Measurements from ENCODE around the gene RSRC1. TPM values are rescaled to one million over a fixed set of nuclear protein-coding genes. Genes with fewer than 3 reads are reported as not detected.
"Not testable (repeated sequence)": the region's sequence is repeated elsewhere in the genome, so short reads cannot be mapped to it uniquely, and the experiment has no call there.

RSRC1 gene
- total RNA-seq, 1 donor from 2014 or later: 38.9 TPM

DNA sequence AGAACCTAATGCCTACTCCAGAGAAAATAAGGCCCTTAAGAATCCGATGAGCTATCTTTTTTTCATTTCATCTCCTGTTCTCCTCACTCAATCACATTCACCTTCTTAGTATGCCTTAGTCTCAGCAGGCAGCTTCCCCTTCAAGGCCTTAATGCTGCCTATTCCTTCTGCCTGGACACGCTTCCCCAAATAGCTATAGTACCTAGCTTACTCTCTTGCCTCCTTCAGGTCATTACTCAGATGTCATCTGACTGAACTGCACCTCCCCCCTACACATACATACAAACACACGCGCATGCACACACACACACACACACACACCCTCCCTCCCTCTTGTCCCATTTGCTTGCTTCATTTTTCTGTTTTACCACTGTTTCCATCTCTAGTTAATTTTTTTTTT lies 269.6 kb downstream of the RSRC1 start:
- intact Hi-C loops (cut with micrococcal nuclease): no loop called here

DNA sequence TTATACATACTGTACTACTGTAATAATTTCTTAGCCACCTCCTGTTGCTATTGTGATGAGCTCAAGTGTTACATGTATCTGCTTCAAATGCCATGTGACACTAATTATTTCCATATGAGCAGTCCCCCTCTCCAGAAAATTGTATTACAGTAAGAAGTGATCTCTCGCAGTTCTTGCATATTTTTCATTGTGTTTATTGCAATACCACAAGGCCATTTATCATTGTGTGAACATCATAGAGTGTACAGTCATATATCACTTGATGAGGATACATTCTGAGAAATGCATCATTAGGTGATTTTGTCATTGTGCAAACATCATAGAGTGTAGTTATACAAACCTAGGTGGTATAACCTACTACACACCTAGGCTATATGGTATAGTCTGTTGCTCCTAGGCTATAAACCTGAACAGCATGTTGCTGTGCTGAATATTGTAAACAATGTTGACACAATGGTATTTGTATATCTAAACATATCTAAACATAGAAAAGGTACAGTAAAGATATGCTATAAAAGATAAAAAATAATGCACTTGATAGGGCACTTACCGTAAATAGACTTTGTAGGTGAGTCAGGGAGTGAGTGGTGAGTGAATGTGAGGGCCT lies 271.5 kb downstream of the RSRC1 start:
- intact Hi-C loops (cut with micrococcal nuclease): no loop called here

DNA sequence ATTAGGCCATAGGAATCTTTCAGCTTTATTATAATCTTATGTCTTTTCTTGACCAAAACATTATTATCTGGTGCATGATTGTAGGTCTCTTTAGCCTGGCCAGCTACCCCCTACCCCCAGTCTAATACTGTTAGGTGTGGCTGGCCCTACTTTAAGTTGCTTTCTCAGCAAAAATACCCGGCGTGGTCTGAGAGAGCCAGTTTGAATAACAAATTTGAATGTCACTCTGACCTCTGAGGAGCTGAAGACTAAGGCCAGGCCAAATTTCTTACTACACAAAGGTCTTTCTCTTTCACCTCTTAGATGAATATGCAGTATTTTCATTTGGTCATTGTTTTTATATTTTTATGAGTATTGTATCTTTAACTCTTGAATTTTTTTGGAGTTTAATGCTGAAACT lies 272.6 kb downstream of the RSRC1 start:
- intact Hi-C loops (cut with micrococcal nuclease): no loop called here

DNA sequence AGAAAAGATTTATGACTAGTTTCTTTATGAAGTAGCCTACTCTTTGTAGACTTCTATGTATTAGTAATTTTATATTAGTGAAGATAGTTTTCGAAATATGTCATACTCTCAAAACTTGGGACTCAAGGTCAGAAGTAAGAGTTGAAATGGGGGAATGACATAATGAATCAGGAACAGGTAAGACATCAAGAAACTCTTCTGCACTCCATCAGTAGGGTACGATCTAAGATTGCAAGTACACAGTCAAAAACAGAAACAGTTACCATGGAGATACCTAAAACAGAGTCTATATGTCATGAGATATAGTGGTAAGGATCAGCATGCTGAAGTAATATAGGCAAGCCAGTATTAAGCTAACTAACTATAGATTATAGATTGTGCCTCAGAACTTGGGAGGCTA lies 274.1 kb downstream of the RSRC1 start:
- intact Hi-C loops (cut with micrococcal nuclease): no loop called here

DNA sequence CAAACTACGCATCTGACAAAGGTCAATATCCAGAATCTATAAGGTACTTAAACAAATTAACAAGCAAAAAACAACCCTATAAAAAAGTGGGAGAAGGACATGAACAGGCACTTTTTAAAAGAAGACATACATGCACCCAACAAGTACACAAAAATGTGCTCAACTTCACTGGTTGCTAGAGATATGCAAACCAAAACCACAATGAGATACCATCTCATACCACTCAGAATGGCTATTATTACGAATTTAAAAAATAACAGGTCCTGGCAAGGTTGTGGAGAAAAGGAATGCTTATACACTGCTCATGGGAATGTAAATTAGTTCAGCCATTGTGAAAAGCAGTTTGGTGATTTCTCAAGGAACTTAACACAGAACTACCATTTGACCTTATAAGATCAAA lies 285.5 kb downstream of the RSRC1 start:
- intact Hi-C loops (cut with micrococcal nuclease): no loop called here

DNA sequence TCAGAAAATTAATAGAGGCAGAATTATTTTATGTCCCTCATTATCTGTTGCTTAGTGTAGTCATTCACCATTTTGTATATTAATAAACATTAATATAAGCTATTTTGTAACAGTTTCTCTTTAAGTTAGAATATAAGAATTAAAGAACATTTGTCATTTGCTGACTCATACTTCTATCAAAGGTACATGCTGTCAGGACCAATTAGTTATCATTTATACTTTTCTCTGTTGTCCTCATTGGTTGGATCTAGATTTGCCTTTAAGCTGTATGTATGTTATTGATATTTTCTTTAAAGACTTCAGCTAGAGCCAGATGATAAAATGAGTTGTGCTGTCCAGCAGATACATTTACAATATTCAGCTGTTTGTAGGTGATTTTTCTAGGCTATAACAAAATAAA lies 292.7 kb downstream of the RSRC1 start:
- intact Hi-C loops (cut with micrococcal nuclease): no loop called here

DNA sequence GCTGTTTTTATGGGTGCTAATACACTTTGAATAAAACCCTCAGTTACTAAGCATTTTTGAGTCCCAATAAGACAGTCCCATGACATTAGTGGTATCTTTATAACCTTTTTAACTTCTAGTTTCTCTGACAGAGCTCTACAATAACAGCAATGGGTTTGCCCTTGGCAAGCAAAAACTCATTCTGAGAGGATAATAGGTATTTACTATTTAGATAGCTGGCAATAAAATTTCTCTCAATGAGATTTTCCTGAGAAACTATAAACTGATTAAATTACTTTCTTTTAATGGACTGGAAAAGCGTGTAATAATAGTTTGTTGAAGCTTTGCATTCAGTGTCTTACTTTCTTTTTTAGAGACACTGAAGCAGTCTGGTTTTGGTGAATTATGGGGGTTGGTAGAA lies 293.1 kb downstream of the RSRC1 start:
- intact Hi-C loops (cut with micrococcal nuclease): no loop called here

DNA sequence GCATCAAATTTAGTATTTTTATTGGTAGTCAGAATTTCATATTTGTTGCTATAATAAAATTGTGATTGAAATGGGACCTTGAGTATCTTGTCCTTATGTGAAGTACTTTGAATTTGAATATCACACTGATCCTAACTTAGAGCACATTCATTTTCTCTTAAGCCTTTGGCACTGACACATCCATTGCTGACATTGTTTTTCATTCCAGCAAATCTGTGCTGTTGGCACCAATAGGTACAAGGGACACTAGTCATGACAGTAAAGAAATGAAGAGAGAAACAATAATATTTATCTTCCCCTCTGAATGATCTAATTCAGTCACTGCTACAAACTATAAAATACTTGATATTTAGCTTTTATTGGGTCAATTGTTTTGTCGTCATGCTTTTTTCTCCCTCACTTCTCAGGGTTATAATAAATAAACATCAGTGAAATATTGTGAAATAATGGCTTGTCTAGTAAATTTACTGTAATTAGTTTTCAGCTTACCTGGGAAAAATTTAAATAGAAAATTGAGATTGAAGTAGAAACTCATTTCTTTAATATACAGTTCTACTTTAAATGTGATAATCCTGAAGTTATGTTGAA lies 294.3 kb downstream of the RSRC1 start:
- intact Hi-C loops (cut with micrococcal nuclease): no loop called here

DNA sequence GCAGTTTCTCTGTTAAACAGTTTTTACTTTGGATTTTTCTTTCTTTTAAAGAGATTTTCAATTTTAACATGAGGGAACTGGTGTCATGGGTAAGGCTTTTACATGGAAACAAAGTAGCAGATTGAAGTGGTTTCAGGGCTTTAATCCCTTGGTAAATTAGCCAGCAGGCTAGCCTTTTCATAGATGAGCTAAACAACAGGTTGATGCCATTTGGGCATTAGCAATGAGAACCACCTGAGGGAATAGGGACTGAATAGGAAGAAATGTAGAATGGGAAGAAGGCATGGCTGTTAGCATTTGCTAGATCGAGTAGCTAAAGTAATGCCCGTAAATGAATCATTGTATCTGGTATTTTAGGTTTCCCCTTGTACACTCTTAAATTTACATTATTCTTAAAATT lies 295.6 kb downstream of the RSRC1 start:
- intact Hi-C loops (cut with micrococcal nuclease): no loop called here

DNA sequence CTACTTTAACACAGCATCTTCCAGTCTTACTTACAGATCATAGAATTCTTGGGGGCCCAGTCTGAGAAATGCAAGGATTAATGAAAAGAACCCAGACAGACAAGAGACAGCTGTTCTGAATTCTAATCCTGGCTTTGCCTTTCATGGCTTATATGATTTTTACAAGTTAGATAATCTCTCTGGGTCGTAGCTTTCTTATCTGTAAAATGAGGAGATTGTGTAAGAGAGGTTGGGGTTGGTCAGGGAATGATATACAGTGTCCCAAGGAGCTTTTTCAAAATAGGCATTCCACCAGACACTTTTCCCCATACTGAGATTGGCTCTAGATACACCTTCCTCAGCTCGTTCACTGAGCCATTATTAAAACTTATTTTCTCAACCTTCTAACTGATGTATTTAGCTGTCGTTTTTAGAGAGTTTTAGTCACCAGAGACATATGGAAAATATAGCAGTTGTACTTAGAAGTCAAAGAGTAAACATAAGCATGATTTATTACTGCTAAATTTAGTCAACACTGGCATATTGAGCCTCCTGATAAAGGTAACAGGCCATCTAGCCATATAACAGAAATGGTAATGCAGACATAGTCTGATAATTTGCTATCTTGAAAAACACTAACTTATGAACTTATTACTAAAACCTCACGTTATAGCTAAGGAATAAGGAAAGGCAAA lies 298.1 kb downstream of the RSRC1 start:
- intact Hi-C loops (cut with micrococcal nuclease): no loop called here

DNA sequence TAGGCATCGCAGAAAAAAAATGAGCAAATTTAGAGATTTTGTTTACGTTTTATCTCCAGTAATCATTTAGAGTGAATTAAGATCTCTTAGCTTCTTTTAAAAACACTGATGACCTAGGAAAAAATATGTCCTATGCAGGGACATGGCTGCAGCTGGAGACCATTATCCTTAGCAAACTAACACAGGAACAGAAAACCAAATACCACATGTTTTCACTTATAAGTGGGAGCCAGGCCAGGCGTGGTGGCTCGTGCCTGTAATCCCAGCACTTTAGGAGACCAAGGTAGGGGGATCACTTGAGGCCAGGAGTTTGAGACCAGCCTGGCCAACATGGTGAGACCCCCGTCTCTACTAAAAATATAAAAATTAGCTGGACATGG lies 298.6 kb downstream of the RSRC1 start:
- intact Hi-C loops (cut with micrococcal nuclease): not testable (repeated sequence)

DNA sequence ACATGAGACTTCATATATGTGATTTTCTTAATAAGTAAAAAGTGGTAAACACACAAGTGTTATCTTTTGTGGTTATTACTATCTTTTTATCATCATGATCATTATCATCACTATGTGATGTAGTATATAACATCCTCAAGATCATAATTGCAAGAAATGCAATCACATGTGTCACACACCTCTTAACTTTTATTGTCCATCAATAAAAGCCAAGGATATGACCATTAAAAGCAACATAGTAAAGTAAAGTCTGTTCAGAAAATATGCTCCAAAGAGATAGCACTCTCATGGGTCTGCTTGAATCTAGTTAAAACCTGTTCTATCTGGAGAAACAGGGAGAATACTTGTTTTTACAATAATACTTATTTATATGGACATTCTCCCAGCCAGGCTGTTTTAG lies 308.1 kb downstream of the RSRC1 start:
- intact Hi-C loops (cut with micrococcal nuclease): no loop called here

DNA sequence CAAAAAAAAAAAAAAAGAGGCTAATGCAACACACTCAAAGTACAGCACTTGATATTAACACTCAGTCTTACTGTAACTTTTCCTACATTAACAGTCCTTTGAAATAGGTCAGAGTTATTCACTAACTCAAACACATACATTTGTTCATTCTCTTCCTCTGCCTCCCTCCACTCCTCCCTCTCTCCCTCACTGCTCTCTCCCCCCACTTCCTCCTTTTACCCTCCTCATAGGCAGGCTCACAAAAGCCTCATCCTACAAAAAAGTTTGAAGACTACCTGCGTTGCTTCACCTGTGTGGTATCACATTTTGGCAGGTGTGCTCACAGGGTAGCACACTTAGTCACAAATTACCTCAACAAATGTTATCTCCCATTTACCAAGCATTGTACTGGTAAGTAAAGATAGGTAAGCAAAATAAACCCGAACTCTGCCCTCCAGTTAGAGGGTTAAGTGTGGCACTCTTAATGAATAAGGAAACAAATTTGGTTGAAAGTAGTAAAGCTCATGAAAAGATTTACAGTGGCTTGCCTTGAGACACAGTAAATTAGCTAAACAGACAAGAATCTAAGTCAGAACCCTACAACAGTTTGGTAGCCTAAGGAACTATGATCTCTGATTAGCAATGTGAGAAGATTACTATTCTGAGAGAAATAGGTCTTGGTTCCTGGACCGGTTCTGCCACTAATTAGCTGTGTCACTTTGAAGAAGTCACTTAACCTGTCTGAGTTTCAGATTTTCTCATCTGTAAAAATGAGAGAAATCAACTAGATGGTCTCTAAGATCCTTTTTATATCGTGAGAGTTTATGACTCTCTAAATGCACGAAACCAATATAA lies 310.1 kb downstream of the RSRC1 start:
- intact Hi-C loops (cut with micrococcal nuclease): no loop called here

DNA sequence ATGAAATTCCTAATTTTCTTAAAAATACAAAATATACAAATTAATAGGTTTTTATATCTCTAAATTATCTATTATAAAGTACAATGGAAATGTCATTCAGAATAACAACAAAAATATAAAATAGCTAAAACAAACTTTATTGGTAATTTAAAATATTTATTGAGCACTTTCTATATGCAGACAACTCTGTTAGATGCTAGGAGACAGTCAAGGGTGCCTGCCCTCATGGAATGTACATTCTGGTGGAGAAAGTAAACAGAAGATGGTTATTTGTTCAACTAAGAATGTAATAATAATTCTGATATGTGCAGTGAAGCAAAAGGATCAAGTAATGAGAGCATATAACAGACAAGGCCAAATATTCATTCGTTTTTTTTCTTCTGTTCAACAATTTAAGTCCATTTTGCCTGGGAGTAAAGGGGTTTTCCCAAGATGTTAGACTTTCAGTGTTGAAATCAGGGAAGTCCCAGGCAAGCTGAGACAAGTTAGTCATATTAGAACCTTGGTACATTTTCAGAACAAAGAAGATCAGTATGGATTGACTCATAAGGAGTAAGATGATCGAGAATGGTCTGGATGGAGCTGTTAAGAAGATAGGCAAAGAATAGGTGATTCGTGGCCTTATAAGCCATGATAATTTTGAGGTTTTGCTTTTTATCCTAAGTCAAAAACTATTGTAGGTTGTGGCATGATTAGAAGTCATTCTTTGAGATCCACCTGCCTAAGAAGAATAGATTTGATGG lies 310.9 kb downstream of the RSRC1 start:
- intact Hi-C loops (cut with micrococcal nuclease): no loop called here

DNA sequence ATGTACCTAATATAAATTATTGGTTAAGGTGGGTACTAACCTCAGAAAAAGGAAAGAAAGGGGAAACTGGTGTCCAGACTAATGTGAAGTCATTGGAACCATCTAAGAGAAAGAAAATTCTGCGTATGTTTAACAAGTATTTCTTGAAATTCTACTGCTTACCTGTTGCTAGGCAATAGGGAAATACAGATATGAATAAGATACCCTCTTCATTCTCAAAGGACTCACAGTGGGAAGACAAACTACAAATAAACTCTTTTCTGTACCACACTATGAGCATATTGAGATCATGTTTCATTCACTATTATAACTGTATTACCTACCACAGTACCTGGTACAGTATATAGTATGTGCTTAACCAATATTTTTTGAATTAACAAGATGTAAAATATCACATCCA lies 320.6 kb downstream of the RSRC1 start:
- intact Hi-C loops (cut with micrococcal nuclease): loop anchor here (5.0 kb wide), 1 partner anchor 323 kb away; the partner anchor contains the start of gene SHOX2

DNA sequence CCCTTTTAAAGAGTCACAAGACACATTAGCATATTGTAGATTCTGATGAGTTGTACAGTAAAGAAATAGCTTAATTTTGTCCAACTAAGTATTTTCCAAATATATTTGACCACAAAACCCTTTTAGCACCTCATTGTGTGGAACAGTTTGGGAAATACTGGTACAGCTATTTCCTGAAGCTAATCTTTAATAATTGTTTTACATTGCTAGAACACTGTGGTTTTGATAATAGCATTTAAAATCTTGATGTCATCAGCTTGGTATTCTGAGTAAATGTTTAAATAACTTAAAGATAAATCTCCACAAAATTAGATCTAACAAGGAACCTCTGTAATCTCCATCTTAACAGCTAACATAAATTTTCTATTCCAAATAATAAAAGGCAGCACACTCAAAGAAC lies 321.1 kb downstream of the RSRC1 start:
- intact Hi-C loops (cut with micrococcal nuclease): loop anchor here (5.0 kb wide), 1 partner anchor 324 kb away; the partner anchor contains the start of gene SHOX2

DNA sequence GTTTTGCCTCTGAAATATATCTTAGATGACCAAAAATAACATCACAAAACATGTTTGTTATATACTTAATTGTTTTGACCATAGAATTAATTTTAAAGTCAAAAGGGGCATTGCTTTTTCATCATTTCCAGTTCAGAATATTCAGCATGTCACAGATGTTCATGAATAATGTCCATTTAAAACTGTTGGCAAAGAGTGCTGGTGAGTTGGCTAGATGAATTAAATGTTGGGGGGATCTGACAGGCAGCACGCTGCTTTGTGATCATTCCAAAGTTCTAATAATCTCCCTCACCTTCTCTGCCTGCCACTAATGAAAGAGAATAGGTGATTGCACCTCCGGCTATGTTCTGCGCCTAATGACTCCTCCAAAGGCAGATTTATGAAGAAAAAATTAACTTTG lies 321.9 kb downstream of the RSRC1 start:
- intact Hi-C loops (cut with micrococcal nuclease): loop anchor here (5.0 kb wide), 1 partner anchor 325 kb away; the partner anchor contains the start of gene SHOX2

DNA sequence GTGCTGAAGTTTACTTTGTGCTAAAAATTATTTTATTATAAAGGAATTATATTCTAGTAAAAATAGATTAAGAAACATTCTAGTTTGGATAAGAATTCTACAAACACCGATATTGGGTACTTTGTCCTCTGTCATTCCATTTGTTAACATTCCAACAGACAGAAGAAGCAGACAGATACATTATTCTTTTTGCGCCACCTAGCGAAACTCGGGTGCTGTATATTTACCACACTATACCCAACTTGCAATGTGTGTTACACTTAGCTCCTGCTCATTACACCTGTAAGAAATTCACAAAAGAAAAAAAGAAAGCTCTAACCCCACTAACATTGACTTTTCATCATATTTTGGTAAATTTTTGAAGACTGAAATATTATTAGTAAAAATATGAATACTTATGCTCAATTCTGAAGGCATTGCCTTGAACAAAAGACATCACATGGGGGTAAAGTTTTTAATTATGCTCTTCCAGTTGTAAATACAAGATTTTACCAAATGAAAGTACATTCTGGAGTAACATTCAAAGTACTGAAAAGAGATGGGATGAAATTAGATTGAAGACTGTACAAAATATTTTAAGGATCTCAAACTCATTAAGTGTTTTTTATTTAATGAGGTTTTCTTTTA lies 324.6 kb downstream of the RSRC1 start:
- intact Hi-C loops (cut with micrococcal nuclease): loop anchor here (1.0 to 5.0 kb wide), 5 partner anchors 119 to 902 kb away; partner anchors contain the start of gene SHOX2

DNA sequence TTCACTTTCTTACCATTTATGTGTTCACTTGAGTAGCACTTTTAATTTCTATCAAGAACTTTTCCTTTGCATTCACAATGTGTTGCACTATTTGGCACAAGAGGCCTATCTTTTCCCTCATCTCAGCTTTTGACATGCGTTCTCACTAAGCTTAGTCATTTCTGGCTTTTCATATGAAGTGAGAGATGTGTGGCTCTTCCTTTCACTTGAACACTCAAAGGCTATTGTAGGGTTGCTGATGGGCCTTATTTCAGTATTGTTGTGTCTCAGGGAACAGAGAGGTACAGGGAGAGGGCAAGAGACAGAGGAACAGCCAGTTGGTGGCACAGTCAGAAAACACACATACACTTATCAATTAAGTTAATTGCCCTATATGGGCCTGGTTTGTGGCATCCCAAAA lies 333.7 kb downstream of the RSRC1 start:
- intact Hi-C loops (cut with micrococcal nuclease): no loop called here

DNA sequence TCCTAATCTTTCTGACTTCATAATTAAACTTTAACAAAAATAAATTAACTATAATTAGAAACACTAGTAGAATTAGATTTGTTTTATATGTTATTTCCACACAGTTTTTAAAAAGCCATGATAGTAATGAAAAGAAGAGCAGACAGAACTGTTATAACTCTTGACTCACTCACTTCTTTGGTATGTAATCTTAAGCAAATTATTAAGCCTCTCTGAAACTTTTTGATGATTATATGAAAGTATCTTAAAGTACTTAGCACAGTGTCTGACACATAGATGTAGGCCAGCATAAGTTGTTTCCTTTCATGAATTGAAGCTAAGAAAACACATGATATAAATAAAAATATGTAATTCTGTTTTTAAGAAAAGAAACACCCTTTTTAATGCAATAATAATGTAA lies 337.5 kb downstream of the RSRC1 start:
- intact Hi-C loops (cut with micrococcal nuclease): no loop called here

Measured in T-helper 1 cell treated with Interleukin-12 subunit alpha and Interleukin-12 subunit beta and Interleukin-4 antibody, amounts not matched to agents 30 ng/mL and 1 ng/mL, for 36 hours (primary cell).